H1 (cell line): ENCODE data around the gene SRRM4. TPM values are rescaled to one million over a fixed set of nuclear protein-coding genes. Genes with fewer than 3 reads are reported as not detected.

ENCODE experiments used
- CTCF ChIA-PET: fragments of 300-600 bp; sonication (Branson Sonifier 250); formaldehyde crosslinking; loops from one replicate; lab custom pipeline; 2021; ENCODE audit not compliant: partially characterized antibody; lab: Charles Lee
- POLR2A ChIA-PET: fragments of 300-600 bp; sonication (Branson Sonifier 250); formaldehyde crosslinking; loops from one replicate; lab custom pipeline; 2021; ENCODE audit warnings: inconsistent platforms; ENCODE audit not compliant: partially characterized antibody; lab: Charles Lee
- DNase-seq, 2 experiments: peaks; one replicate each; pipeline versions ENCODE4 v3.0.0 to v3.0.0-alpha.2; 2010 to 2022; ENCODE audit warnings: low spot score in 2 of 2, low read depth in 1 of 2, mixed read lengths in 1 of 2
- FAIRE-seq: peaks from 2 replicates; lab custom pipeline; 2011; peaks lifted over from hg19 to GRCh38; lab: Jason Lieb, UNC
- H2AFZ ChIP-seq: 2 replicates; pipeline ENCODE4 v1.8.1; 2012; ENCODE audit warnings: low read length, inconsistent platforms
- H2AK5ac ChIP-seq: 2 replicates; pipeline ENCODE4 v1.6.1; 2013; ENCODE audit warnings: low read depth, low read length
- H2BK120ac ChIP-seq: replicated peaks from 2 replicates; pipeline ENCODE3; 2013; ENCODE audit warnings: low read depth, low read length, inconsistent platforms
- H2BK12ac ChIP-seq: 2 replicates; pipeline ENCODE4 v1.6.1; 2013; ENCODE audit warnings: low read depth, low read length
- H2BK15ac ChIP-seq: 2 replicates; pipeline ENCODE4 v1.6.1; 2013; ENCODE audit warnings: low read length
- H2BK20ac ChIP-seq: 2 replicates; pipeline ENCODE4 v1.6.1; 2013; ENCODE audit warnings: low read length
- H2BK5ac ChIP-seq: 2 replicates; pipeline ENCODE4 v1.6.1; 2013; ENCODE audit warnings: low read depth, low read length
- H3K14ac ChIP-seq: 2 replicates; pipeline ENCODE4 v1.6.1; 2013; ENCODE audit warnings: inconsistent platforms; ENCODE audit not compliant: insufficient read length
- H3K18ac ChIP-seq: 2 replicates; pipeline ENCODE4 v1.6.1; 2013; ENCODE audit warnings: low read length; ENCODE audit errors: extremely low read depth
- H3K23ac ChIP-seq: 2 replicates; pipeline ENCODE4 v1.6.1; 2013; ENCODE audit warnings: inconsistent platforms; ENCODE audit not compliant: insufficient read length
- H3K23me2 ChIP-seq: 2 replicates; pipeline ENCODE4 v1.6.1; 2013; ENCODE audit warnings: low read depth, low read length
- H3K27ac ChIP-seq: 2 replicates; pipeline ENCODE4 v1.6.1; 2011; ENCODE audit warnings: low read depth, low read length, inconsistent platforms
- H3K27me3 ChIP-seq, 4 experiments: replicated peaks in 1 of 4; 1 replicate in 1 of 4; 2 replicates in 3 of 4; pipeline versions ENCODE4 v1.6.1 to v1.8.1; 2011 to 2013; ENCODE audit warnings: low read length in 3 of 4, mild to moderate bottlenecking in 3 of 4, inconsistent platforms in 2 of 4, mixed read lengths in 2 of 4, moderate library complexity in 1 of 4; ENCODE audit not compliant: control insufficient read depth in 3 of 4, insufficient read depth in 3 of 4; ENCODE audit errors: extremely low read depth in 1 of 4
- H3K36me3 ChIP-seq, 4 experiments: 2 replicates each; pipeline versions ENCODE4 v1.6.1 to v1.8.1; 2011 to 2013; ENCODE audit warnings: mild to moderate bottlenecking in 4 of 4, low read length in 3 of 4, moderate library complexity in 2 of 4, control low read depth in 1 of 4, inconsistent platforms in 1 of 4; ENCODE audit not compliant: insufficient read depth in 4 of 4, control insufficient read depth in 2 of 4
- H3K4ac ChIP-seq: replicated peaks from 2 replicates; pipeline ENCODE3; 2013; ENCODE audit warnings: low read length, low read depth, mixed read lengths, inconsistent platforms; ENCODE audit not compliant: insufficient read length
- H3K4me1 ChIP-seq, 4 experiments: replicated peaks in 1 of 4; 1 replicate in 1 of 4; 2 replicates in 3 of 4; pipeline versions ENCODE4 v1.6.1 to v1.8.1; 2011 to 2013; ENCODE audit warnings: low read length in 3 of 4, inconsistent platforms in 2 of 4, mixed read lengths in 1 of 4; ENCODE audit not compliant: insufficient read depth in 4 of 4, control insufficient read depth in 3 of 4
- H3K4me2 ChIP-seq, 2 experiments: 2 replicates each; pipeline versions ENCODE4 v1.6.1 to v1.8.1; 2011 to 2013; ENCODE audit warnings: low read depth in 2 of 2, low read length in 2 of 2, control low read depth in 1 of 2, inconsistent platforms in 1 of 2, mild to moderate bottlenecking in 1 of 2; ENCODE audit not compliant: insufficient read depth in 1 of 2
- H3K4me3 ChIP-seq, 4 experiments: fragments of 200-600, 300-600 bp in 1 of 4; sonication (generic), shearing (Covaris generic), sonication (Bioruptor Twin) in 1 of 4; 2 replicates each; pipeline versions ENCODE4 v1.5.1 to v1.8.1; 2011 to 2016; ENCODE audit warnings: low read length in 4 of 4, low read depth in 3 of 4, control low read depth in 2 of 4, inconsistent platforms in 2 of 4, mild to moderate bottlenecking in 2 of 4, mixed read lengths in 1 of 4, moderate library complexity in 1 of 4; ENCODE audit not compliant: insufficient read depth in 2 of 4; ENCODE audit errors: extremely low read depth in 1 of 4
- H3K56ac ChIP-seq: replicated peaks from 2 replicates; pipeline ENCODE3; 2013; ENCODE audit warnings: low read depth, mild to moderate bottlenecking, mixed read lengths, low read length, inconsistent platforms; ENCODE audit not compliant: insufficient read length
- H3K79me1 ChIP-seq: 2 replicates; pipeline ENCODE4 v1.6.1; 2013; ENCODE audit warnings: low read depth, low read length, control low read depth
- H3K79me2 ChIP-seq, 2 experiments: 2 replicates each; pipeline versions ENCODE4 v1.6.1 to v1.8.1; 2012 to 2013; ENCODE audit warnings: low read length in 2 of 2, mild to moderate bottlenecking in 2 of 2, inconsistent platforms in 1 of 2; ENCODE audit not compliant: insufficient read depth in 2 of 2, control insufficient read depth in 1 of 2
- H3K9ac ChIP-seq, 4 experiments: replicated peaks in 1 of 4; 1 replicate in 1 of 4; 2 replicates in 3 of 4; pipeline versions ENCODE4 v1.6.1 to v1.8.1; 2011 to 2013; ENCODE audit warnings: low read depth in 3 of 4, low read length in 3 of 4, control low read depth in 2 of 4, mild to moderate bottlenecking in 2 of 4, moderate library complexity in 2 of 4, inconsistent platforms in 1 of 4; ENCODE audit errors: extremely low read depth in 1 of 4
- H3K9me3 ChIP-seq, 2 experiments: 2 replicates each; pipeline versions ENCODE4 v1.6.1 to v1.8.1; 2012 to 2013; ENCODE audit warnings: mild to moderate bottlenecking in 2 of 2, moderate library complexity in 2 of 2, control low read depth in 1 of 2, inconsistent platforms in 1 of 2, low read depth in 1 of 2, low read length in 1 of 2, mixed read lengths in 1 of 2; ENCODE audit not compliant: insufficient read depth in 2 of 2
- H4K20me1 ChIP-seq, 2 experiments: replicated peaks in 1 of 2; 2 replicates each; pipeline versions ENCODE3 to v1.8.1; 2011 to 2013; ENCODE audit warnings: inconsistent platforms in 2 of 2, low read length in 2 of 2, mild to moderate bottlenecking in 1 of 2; ENCODE audit not compliant: insufficient read depth in 2 of 2, control insufficient read depth in 1 of 2
- H4K5ac ChIP-seq: 2 replicates; pipeline ENCODE4 v1.6.1; 2013; ENCODE audit warnings: low read length, low read depth, mixed read lengths, inconsistent platforms; ENCODE audit not compliant: insufficient read length
- H4K8ac ChIP-seq: 2 replicates; pipeline ENCODE4 v1.8.0; 2013; ENCODE audit warnings: mild to moderate bottlenecking, moderate library complexity, low read length, inconsistent platforms; ENCODE audit not compliant: insufficient read depth; ENCODE audit errors: extremely low read depth
- H4K91ac ChIP-seq: replicated peaks from 2 replicates; pipeline ENCODE3; 2013; ENCODE audit warnings: low read length, mixed read lengths, inconsistent platforms; ENCODE audit not compliant: insufficient read length
- FOSL1 ChIP-seq: IDR thresholded peaks from 2 replicates; pipeline ENCODE4 v1.6.1; 2011; ENCODE audit warnings: mild to moderate bottlenecking, low read depth, low read length, moderate library complexity; ENCODE audit not compliant: insufficient read depth
- GABPA ChIP-seq: IDR thresholded peaks from 2 replicates; pipeline ENCODE4 v1.6.1; 2011; ENCODE audit warnings: mild to moderate bottlenecking, low read length, moderate library complexity, borderline replicate concordance; ENCODE audit not compliant: insufficient read depth
- HDAC2 ChIP-seq, 2 experiments: fragments of 300-600 bp in 1 of 2; sonication (generic) in 1 of 2; IDR thresholded peaks; 2 replicates each; pipeline ENCODE4 v1.6.1; 2011 to 2012; ENCODE audit warnings: low read depth in 2 of 2, low read length in 2 of 2, mild to moderate bottlenecking in 2 of 2, moderate library complexity in 2 of 2, borderline replicate concordance in 1 of 2, inconsistent platforms in 1 of 2
- POLR2AphosphoS5 ChIP-seq: IDR thresholded peaks from 2 replicates; pipeline ENCODE4 v1.6.1; 2011; ENCODE audit warnings: low read depth, low read length
- POU5F1 ChIP-seq: IDR thresholded peaks from 2 replicates; pipeline ENCODE4 v1.6.1; 2011; ENCODE audit warnings: low read depth, mild to moderate bottlenecking, low read length, moderate library complexity
- SUZ12 ChIP-seq: fragments of 200-600 bp; sonication (generic); IDR thresholded peaks from 2 replicates; pipeline ENCODE4 v1.6.1; 2012; ENCODE audit warnings: mild to moderate bottlenecking, inconsistent platforms, low read length, moderate library complexity, mixed read lengths
- YY1 ChIP-seq: IDR thresholded peaks from 2 replicates; pipeline ENCODE4 v1.6.1; 2011; ENCODE audit warnings: low read depth, mild to moderate bottlenecking, low read length
- WGBS, 2 experiments: shearing (Covaris generic) in 1 of 2; methylation state at CpG; one replicate each; pipeline versions ENCODE4 v1.1.6 to v1.1.7; 2013 to 2015; ENCODE audit warnings: low lambda C conversion rate in 2 of 2, mixed read lengths in 2 of 2, inconsistent platforms in 1 of 2, low coverage in 1 of 2, missing lambda C conversion rate in 1 of 2; ENCODE audit not compliant: insufficient replicate concordance in 2 of 2, insufficient coverage in 1 of 2, insufficient read length in 1 of 2; ENCODE audit errors: extremely low coverage in 1 of 2, missing lambda C conversion rate in 1 of 2; 5-methylcytosine and 5-hydroxymethylcytosine counted together
- polyA plus RNA-seq, 7 experiments: library from polyadenylated mRNA; depleted of rRNA in 3 of 7; stranded (reverse) in 5 of 7; unstranded in 2 of 7; fragments of >200 nt in 5 of 7; fragments of 200-250 nt in 2 of 7; gene quantifications; 1 replicate in 5 of 7; 2 replicates in 1 of 7; 4 replicates in 1 of 7; pipeline versions ENCODE4 v1.2.1 to v1.2.3, GENCODE V29; 2011 to 2013; ENCODE audit warnings: missing spikeins in 2 of 7, mixed read lengths in 2 of 7
- total RNA-seq: library from RNA; stranded (reverse); fragmentation: NEBNext Ultra II Directional; extraction: Animal tissue kit (Norgen Biotek cat#: 25700); gene quantifications from 2 replicates; pipeline ENCODE4 v1.2.1, GENCODE V29; 2021

SRRM4 gene
- total and polyA plus RNA-seq, 2 of the 8 experiments (the other 6 are each of a cell fraction or from before 2014, with no cell fraction given): 0.53 to 1.1 TPM

DNA sequence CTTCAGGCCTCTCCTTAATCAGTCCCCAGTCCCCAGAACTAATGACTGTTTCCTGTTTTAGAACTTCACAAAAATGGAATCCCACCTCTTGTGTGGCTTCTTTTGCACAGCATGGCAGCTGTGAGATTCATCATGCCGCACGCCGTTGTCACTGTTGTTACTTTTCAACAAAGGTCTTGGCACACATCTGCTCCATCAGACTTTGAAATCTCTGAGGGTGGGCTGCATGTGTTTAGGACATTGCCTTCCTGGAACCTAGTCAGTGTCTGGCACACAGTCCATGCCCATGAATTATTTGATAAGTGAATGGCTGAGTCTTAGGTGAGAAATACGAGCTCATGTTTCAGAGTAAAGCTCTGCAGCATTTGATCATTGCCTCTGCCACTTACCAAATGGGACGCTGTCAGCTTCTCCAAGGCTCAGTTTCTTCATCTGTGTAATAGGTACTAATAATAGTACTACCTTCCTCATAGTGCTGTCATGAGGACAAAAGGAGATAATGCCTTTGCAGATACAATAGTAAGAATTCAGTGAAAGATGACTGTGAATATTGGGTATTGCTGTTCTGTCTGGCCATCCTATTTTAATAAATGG lies 90.4 kb downstream of the SRRM4 start:
- no peaks in the 10 kb centered on the region for H3K36me3 ChIP-seq
- H2BK120ac ChIP-seq: no peak overlapping the region
- H3K23ac ChIP-seq: no peak overlapping the region
- WGBS, 2 experiments: 91% methylated on average over 5 of the region's 5 CpGs; no CpG with 5 or more reads in 1 of the 2 experiments
- ChIA-PET POLR2A (interaction anchor here (0.9 kb wide), 1 partner anchor 48 kb away, joined by 3 read pairs; no protein-coding TSS in a partner anchor), CTCF (interaction anchor here (0.6 to 1.4 kb wide), 4 partner anchors 15 to 824 kb away, joined by 3 to 4 read pairs (median 3); no protein-coding TSS in a partner anchor)
- no peak overlapping the region for H3K56ac ChIP-seq
- H3K79me1 ChIP-seq: no peaks in the 10 kb centered on the region
- peaks cover 0 to 1% (median 0%) of the 10 kb centered on the region in 4 experiments; a peak in 3 of 7 replicates for H3K27me3 ChIP-seq
- no peak overlapping the region for H3K4ac ChIP-seq
- H4K5ac ChIP-seq: no peak overlapping the region
- no peaks in the 10 kb centered on the region for H3K79me2 ChIP-seq
- H3K4me3 ChIP-seq: no peak overlapping the region
- peaks cover 8% of the 10 kb centered on the region; the same call in 1 of the 2 replicates for H3K23me2 ChIP-seq
- no peak overlapping the region for H2BK12ac ChIP-seq
- DNase-seq (no peak), FAIRE-seq (no peak)
- H2AK5ac ChIP-seq: no peak overlapping the region
- H3K14ac ChIP-seq: no peak overlapping the region
- no peak overlapping the region for H2BK5ac ChIP-seq
- H4K20me1 ChIP-seq: peaks cover 0 to 4% of the 10 kb centered on the region in 2 experiments
- H4K91ac ChIP-seq: no peak overlapping the region
- H2BK20ac ChIP-seq: no peak overlapping the region
- no peak overlapping the region; the same call in 1 of the 2 replicates for H2BK15ac ChIP-seq
- no peak overlapping the region for H3K9ac ChIP-seq
- H3K9me3 ChIP-seq: no peaks in the 10 kb centered on the region
- H3K18ac ChIP-seq: no peak overlapping the region
- no peak overlapping the region for H2AFZ ChIP-seq
- no peak overlapping the region for H3K4me2 ChIP-seq
- peaks cover 0 to 14% (median under 1%) of the 10 kb centered on the region in 4 experiments; a peak in 1 of 7 replicates for H3K4me1 ChIP-seq
- no peak overlapping the region for H3K27ac ChIP-seq
- no peak overlapping the region for H4K8ac ChIP-seq
- TF ChIP-seq HDAC2 (IDR thresholded peaks at IDR 0.05; ENCODE audit: borderline replicate concordance in 1 of 2, low read depth in 2 of 2, low read length in 2 of 2) (no peak), YY1 (no peak), SUZ12 (no peak), POLR2AphosphoS5 (no peak), POU5F1 (no peak), FOSL1 (no peak), GABPA (no peak)
